Stomach (tissue), 9 donors: ENCODE measurements around the gene RIN3. TPM values are rescaled to one million over a fixed set of nuclear protein-coding genes. Genes with fewer than 3 reads are reported as not detected.

ENCODE experiments used
- DNase-seq, 2 donors: peaks; one replicate each; pipeline versions ENCODE4 v3.0.0 to v3.0.0-alpha.2; 2013 to 2019
- H3K27ac ChIP-seq, 5 donors: fragments of 200-600 bp in 4 of 5; sonication (generic) in 4 of 5; one replicate each; pipeline ENCODE4 v1.5.1; 2013 to 2019; ENCODE audit warnings: mild to moderate bottlenecking in 1 of 5, moderate library complexity in 1 of 5
- H3K27me3 ChIP-seq, 3 donors: fragments of 200-600 bp; sonication (generic); one replicate each; pipeline ENCODE4 v1.5.1; 2017 to 2019; ENCODE audit warnings: mixed run types in 1 of 3
- H3K36me3 ChIP-seq, 4 donors: fragments of 200-600 bp; sonication (generic); 1 replicate in 3 of 4; 2 replicates in 1 of 4; pipeline ENCODE4 v1.5.1; 2016 to 2019
- H3K4me1 ChIP-seq, 4 donors: fragments of 200-600 bp; sonication (generic); one replicate each; pipeline ENCODE4 v1.5.1; 2016 to 2019
- H3K4me3 ChIP-seq, 4 donors: fragments of 200-600 bp; sonication (generic) in 3 of 4; one replicate each; pipeline ENCODE4 v1.5.1; 2016 to 2019; ENCODE audit warnings: mild to moderate bottlenecking in 1 of 4
- H3K9me3 ChIP-seq, 4 donors: fragments of 200-600 bp; sonication (generic); one replicate each; pipeline ENCODE4 v1.5.1; 2016 to 2019
- CTCF ChIP-seq, 7 experiments: fragments of 450-650 bp in 4 of 7; fragments of 200-600 bp in 3 of 7; sonication (generic) in 3 of 7; IDR thresholded peaks; one replicate each; pipeline ENCODE4 v1.5.1; 2016 to 2019; ENCODE audit warnings: antibody characterized with exemption in 7 of 7, control low read depth in 2 of 7, mild to moderate bottlenecking in 1 of 7
- EP300 ChIP-seq: sonication (generic); formaldehyde crosslinking; IDR thresholded peaks from one replicate; pipeline ENCODE4 v1.6.1; 2017; ENCODE audit warnings: antibody characterized with exemption
- POLR2A ChIP-seq, 4 donors: fragments of 450-650 bp; IDR thresholded peaks; one replicate each; pipeline ENCODE4 v1.6.1; 2016; ENCODE audit warnings: antibody characterized with exemption in 4 of 4, control low read depth in 2 of 4, mild to moderate bottlenecking in 1 of 4, moderate library complexity in 1 of 4
- POLR2AphosphoS5 ChIP-seq, 3 donors: sonication (generic); formaldehyde crosslinking; IDR thresholded peaks; one replicate each; pipeline ENCODE4 v1.6.1; 2016; ENCODE audit warnings: antibody characterized with exemption in 3 of 3
- WGBS, 5 donors: extraction: QIAGEN DNeasy Blood & Tissue Kit in 3 of 5; methylation state at CpG; one replicate each; pipeline versions ENCODE4 v1.1.5 to v1.1.7; 2013 to 2018; 5-methylcytosine and 5-hydroxymethylcytosine counted together
- intact Hi-C: fragments of 100-400 bp; cut with DNase I; formaldehyde crosslinking; loops from one replicate; pipeline ENCODE4 v1.15.1; 2023; ENCODE audit warnings: low total_unique reads
- polyA plus RNA-seq, 3 donors: library from polyadenylated mRNA; stranded (reverse); fragments of 200-250 nt; gene quantifications; one replicate each; pipeline ENCODE4 v1.2.3, GENCODE V29; 2013
- total RNA-seq, 5 donors: library from RNA; depleted of rRNA; stranded (reverse); fragments of >200 nt; gene quantifications; one replicate each; pipeline versions ENCODE4 v1.1.0 to v1.2.3, GENCODE V29; 2014 to 2016
- donor health status: healthy with polysubstance abuse.
- donor health status: Bipolar disorder and iron deficiency.
- donor health status: healthy.

The RIN3 gene
- total and polyA plus RNA-seq, 8 donors: 5.0 to 47.8 (median 8.0) TPM

DNA sequence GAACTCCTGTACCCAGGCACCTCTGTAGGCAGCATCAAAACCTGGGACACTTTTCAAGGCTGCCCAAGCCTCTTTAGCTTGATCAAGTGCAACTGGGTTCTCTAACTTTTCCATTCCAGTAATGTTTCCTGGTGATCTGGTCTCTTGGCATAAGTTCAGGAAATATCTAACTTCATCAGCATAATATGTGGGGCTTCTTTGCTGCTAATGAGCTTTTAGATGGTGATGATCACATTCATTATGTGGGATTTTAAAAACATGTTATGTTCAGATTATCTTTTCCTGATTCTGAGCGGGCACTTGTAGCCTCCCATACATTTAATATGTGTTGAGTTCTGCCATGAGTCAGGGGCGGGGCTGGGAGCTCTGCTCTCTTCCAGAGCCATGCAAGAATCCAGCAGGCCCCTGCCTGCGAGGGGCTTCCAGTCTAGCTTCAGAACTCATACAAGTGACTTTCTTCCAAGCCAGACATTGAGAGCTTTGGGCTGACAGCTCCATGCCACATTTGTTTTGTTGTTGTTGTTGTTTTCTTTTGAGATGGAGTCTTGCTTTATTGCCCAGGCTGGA is 39.5 kb upstream of the RIN3 start:
- TF ChIP-seq CTCF (IDR thresholded peaks at IDR 0.05): no peak
- TF ChIP-seq EP300: no peak
- TF ChIP-seq POLR2A (IDR thresholded peaks at IDR 0.05): no peak
- TF ChIP-seq POLR2AphosphoS5 (IDR thresholded peaks at IDR 0.05): no peak
- Histone ChIP-seq H3K9me3 (no peaks in the 10 kb centered on the region), H3K27me3 (no peaks in the 10 kb centered on the region), H3K36me3 (no peaks in the 10 kb centered on the region), H3K4me3 (no peak overlapping the region), H3K4me1 (no peaks in the 10 kb centered on the region), H3K27ac (peak overlapping the region in 1 of 5 donors; percentile 49)
- DNase-seq: peak in 1 of 2 donors; percentile 21
- intact Hi-C loops: no loop called here
- 80 to 92% (median 90%) methylated on average over 3 of the region's 3 CpGs for WGBS, 5 donors

DNA sequence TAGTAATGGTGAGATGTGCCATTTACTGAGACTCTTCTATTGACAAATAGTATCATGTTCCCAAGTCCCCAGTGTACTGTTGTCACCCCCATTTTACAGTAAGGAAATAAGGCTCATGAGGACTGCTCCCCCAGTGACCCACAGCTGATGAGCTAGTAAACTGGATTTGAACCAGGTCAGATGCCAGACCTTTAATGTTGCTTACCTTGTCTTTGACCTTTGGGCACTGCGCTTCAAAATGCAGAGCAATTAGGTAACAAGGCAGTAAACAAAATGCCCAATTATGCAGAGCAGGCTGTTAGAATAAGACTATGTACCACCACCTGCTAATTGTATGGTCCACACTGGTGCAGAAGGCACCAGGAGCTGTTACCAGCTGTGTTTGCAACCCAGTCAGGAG is 38.5 kb upstream of the RIN3 start:
- Histone ChIP-seq H3K27ac (peak overlapping the region in 1 of 5 donors; percentile 41), H3K4me1 (no peaks in the 10 kb centered on the region), H3K9me3 (no peaks in the 10 kb centered on the region), H3K4me3 (no peak overlapping the region), H3K27me3 (no peaks in the 10 kb centered on the region), H3K36me3 (no peaks in the 10 kb centered on the region)
- 89 to 100% (median 95%) methylated on average over 1 of the region's 1 CpG for WGBS, 5 donors
- TF ChIP-seq POLR2AphosphoS5 (IDR thresholded peaks at IDR 0.05) (no peak), EP300 (no peak), CTCF (IDR thresholded peaks at IDR 0.05) (no peak), POLR2A (IDR thresholded peaks at IDR 0.05) (no peak)
- intact Hi-C loops: no loop called here
- DNase-seq: no peak

DNA sequence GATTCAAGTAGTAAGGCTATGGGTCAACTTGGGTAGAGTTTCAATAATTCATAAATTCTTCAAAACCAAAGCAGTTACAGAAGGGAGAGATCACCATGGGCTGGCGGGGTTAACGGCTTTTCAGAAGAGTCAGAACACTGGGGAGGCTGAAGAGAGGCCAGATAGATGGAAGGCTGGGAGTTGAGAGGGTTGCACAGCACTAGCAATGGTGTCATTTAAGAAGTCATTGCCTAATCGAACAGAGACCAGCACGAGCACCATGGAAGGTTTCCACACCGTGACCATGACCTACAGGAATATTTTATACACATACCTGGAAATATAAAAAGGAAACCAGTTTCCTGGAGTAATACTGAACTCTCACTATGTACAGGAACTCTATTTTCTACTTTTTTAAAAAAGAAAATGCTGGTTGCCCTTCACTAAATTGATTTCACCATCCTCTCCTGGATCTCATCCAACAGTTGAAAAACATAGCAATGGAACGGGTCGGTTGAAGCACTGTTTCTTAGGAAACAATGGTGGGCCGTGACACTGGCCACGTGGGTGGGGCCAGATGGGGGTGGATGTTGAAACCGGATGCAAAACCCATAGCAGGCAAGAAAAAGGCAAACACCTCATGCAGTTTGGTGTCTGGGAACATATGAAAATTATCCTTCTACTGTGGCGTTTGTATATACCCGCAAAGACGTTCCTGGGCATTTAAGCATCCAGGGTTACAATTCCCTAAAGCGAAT is 38.0 kb upstream of the RIN3 start:
- peak overlapping the region in 2 of 5 donors; percentile 27 to 41 for H3K27ac ChIP-seq
- no peaks in the 10 kb centered on the region for H3K4me1 ChIP-seq
- H3K36me3 ChIP-seq: no peaks in the 10 kb centered on the region
- peak in 1 of 2 donors; percentile 52 for DNase-seq
- H3K4me3 ChIP-seq: no peak overlapping the region
- WGBS, 5 donors: 60 to 76% (median 69%) methylated on average over 14 of the region's 14 CpGs
- no peaks in the 10 kb centered on the region for H3K9me3 ChIP-seq
- intact Hi-C loops: no loop called here
- no peaks in the 10 kb centered on the region for H3K27me3 ChIP-seq
- TF ChIP-seq EP300 (no peak), POLR2AphosphoS5 (IDR thresholded peaks at IDR 0.05) (peak in 1 of 3 donors; percentile 32)

GRCh38 chr14:92480856-92481255 is 32.7 kb upstream of the RIN3 start:
- Histone ChIP-seq H3K36me3 (no peaks in the 10 kb centered on the region), H3K4me3 (no peak overlapping the region), H3K4me1 (peaks cover 0 to 9% (median 0%) of the 10 kb centered on the region in 4 donors), H3K9me3 (no peaks in the 10 kb centered on the region), H3K27ac (no peak overlapping the region), H3K27me3 (peaks cover 0 to 13% (median 3%) of the 10 kb centered on the region in 3 donors)
- intact Hi-C loops: no loop called here
- no peak for DNase-seq
- TF ChIP-seq CTCF (IDR thresholded peaks at IDR 0.05): no peak
- no peak for TF ChIP-seq POLR2A (IDR thresholded peaks at IDR 0.05)
- TF ChIP-seq EP300: no peak
- WGBS, 5 donors: 58 to 83% (median 65%) methylated on average over 3 of the region's 3 CpGs

- no peak for DNase-seq
- WGBS, 5 donors: 13 to 40% (median 30%) methylated on average over 1 of the region's 1 CpG
- Histone ChIP-seq H3K4me3 (no peak overlapping the region), H3K4me1 (peaks cover 0 to 9% (median 0%) of the 10 kb centered on the region in 4 donors), H3K27ac (no peak overlapping the region), H3K9me3 (no peaks in the 10 kb centered on the region), H3K36me3 (no peaks in the 10 kb centered on the region), H3K27me3 (peaks cover 0 to 13% (median 3%) of the 10 kb centered on the region in 3 donors)
- TF ChIP-seq EP300 (no peak), CTCF (IDR thresholded peaks at IDR 0.05) (no peak), POLR2AphosphoS5 (IDR thresholded peaks at IDR 0.05) (no peak), POLR2A (IDR thresholded peaks at IDR 0.05) (no peak)
- intact Hi-C loops: no loop called here
Observed at GRCh38 chr14:92481386-92481785, 32.2 kb upstream of the RIN3 start.
